H9 (cell line): ENCODE measurements around the gene STON2. TPM values are rescaled to one million over a fixed set of nuclear protein-coding genes. Genes with fewer than 3 reads are reported as not detected.

Experiments used
- DNase-seq: peaks from one replicate; pipeline ENCODE4 v3.0.0-alpha.2; 2017
- H2AFZ ChIP-seq: one replicate; pipeline ENCODE4 v1.6.1; 2013; ENCODE audit warnings: mild to moderate bottlenecking, low read length, control low read depth, moderate library complexity
- H2AK5ac ChIP-seq: 2 replicates; pipeline ENCODE4 v1.6.1; 2013; ENCODE audit warnings: low read length, control low read depth, mixed read lengths; ENCODE audit not compliant: insufficient read length
- H2BK120ac ChIP-seq: one replicate; pipeline ENCODE4 v1.6.1; 2013; ENCODE audit warnings: low read depth, mild to moderate bottlenecking, low read length, control low read depth, inconsistent platforms; ENCODE audit not compliant: poor library complexity, severe bottlenecking
- H2BK12ac ChIP-seq: 2 replicates; pipeline ENCODE4 v1.6.1; 2013; ENCODE audit warnings: low read length, control low read depth, mixed read lengths, low read depth; ENCODE audit not compliant: insufficient read length
- H2BK15ac ChIP-seq: 2 replicates; pipeline ENCODE4 v1.6.1; 2013; ENCODE audit warnings: low read depth, low read length, control low read depth
- H2BK20ac ChIP-seq: one replicate; pipeline ENCODE4 v1.6.1; 2013; ENCODE audit warnings: low read depth, mild to moderate bottlenecking, low read length, control low read depth, inconsistent platforms; ENCODE audit not compliant: poor library complexity, severe bottlenecking
- H2BK5ac ChIP-seq: 2 replicates; pipeline ENCODE4 v1.6.1; 2013; ENCODE audit warnings: low read length, control low read depth, mixed read lengths; ENCODE audit not compliant: insufficient read length
- H3K14ac ChIP-seq: 2 replicates; pipeline ENCODE4 v1.6.1; 2013; ENCODE audit warnings: low read length, control low read depth; ENCODE audit not compliant: insufficient read depth
- H3K18ac ChIP-seq: 2 replicates; pipeline ENCODE4 v1.6.1; 2013; ENCODE audit warnings: low read depth, mild to moderate bottlenecking, mixed read lengths, low read length, control low read depth; ENCODE audit not compliant: insufficient read length
- H3K23ac ChIP-seq: 2 replicates; pipeline ENCODE4 v1.6.1; 2013; ENCODE audit warnings: low read length, control low read depth, mixed read lengths, low read depth; ENCODE audit not compliant: insufficient read length
- H3K23me2 ChIP-seq: 2 replicates; pipeline ENCODE4 v1.6.1; 2013; ENCODE audit warnings: low read depth, mild to moderate bottlenecking, mixed read lengths, low read length, control low read depth; ENCODE audit not compliant: insufficient read length, poor library complexity, severe bottlenecking
- H3K27ac ChIP-seq: 2 replicates; pipeline ENCODE4 v1.5.1; 2013; ENCODE audit warnings: low read length, control low read depth, mixed read lengths, low read depth; ENCODE audit not compliant: insufficient read length
- H3K27me3 ChIP-seq: 2 replicates; pipeline ENCODE4 v1.6.1; 2013; ENCODE audit warnings: low read length, control low read depth, inconsistent platforms; ENCODE audit not compliant: insufficient read depth
- H3K4ac ChIP-seq: 2 replicates; pipeline ENCODE4 v1.6.1; 2013; ENCODE audit warnings: low read depth, mild to moderate bottlenecking, control low read depth, inconsistent platforms, low read length, moderate library complexity
- H3K4me1 ChIP-seq: 2 replicates; pipeline ENCODE4 v1.6.1; 2013; ENCODE audit warnings: low read length, control low read depth, inconsistent platforms; ENCODE audit not compliant: insufficient read depth
- H3K4me2 ChIP-seq: 2 replicates; pipeline ENCODE4 v1.6.1; 2013; ENCODE audit warnings: low read length, control low read depth, mixed read lengths; ENCODE audit not compliant: insufficient read length, insufficient read depth
- H3K56ac ChIP-seq: 2 replicates; pipeline ENCODE4 v1.6.1; 2013; ENCODE audit warnings: low read depth, mild to moderate bottlenecking, mixed read lengths, low read length, control low read depth; ENCODE audit not compliant: insufficient read length
- H3K79me1 ChIP-seq: 2 replicates; pipeline ENCODE4 v1.6.1; 2013; ENCODE audit warnings: low read depth, mild to moderate bottlenecking, moderate library complexity, low read length, control low read depth, inconsistent platforms; ENCODE audit not compliant: insufficient read depth, poor library complexity, severe bottlenecking
- H3K79me2 ChIP-seq: 2 replicates; pipeline ENCODE4 v1.6.1; 2013; ENCODE audit warnings: low read length, control low read depth, inconsistent platforms; ENCODE audit not compliant: insufficient read depth
- H3K9ac ChIP-seq: 2 replicates; pipeline ENCODE4 v1.6.1; 2013; ENCODE audit warnings: low read length, control low read depth, mixed read lengths; ENCODE audit not compliant: insufficient read length; ENCODE audit errors: extremely low read depth
- H3K9me3 ChIP-seq: one replicate; pipeline ENCODE4 v1.6.1; 2013; ENCODE audit warnings: low read depth, low read length, inconsistent platforms; ENCODE audit not compliant: control insufficient read depth
- H3T11ph ChIP-seq: one replicate; pipeline ENCODE4 v1.6.1; 2013; ENCODE audit warnings: mild to moderate bottlenecking, low read length, control low read depth, inconsistent platforms
- H4K20me1 ChIP-seq: one replicate; pipeline ENCODE4 v1.6.1; 2013; ENCODE audit not compliant: control insufficient read depth, insufficient read length, insufficient read depth
- H4K5ac ChIP-seq: 2 replicates; pipeline ENCODE4 v1.6.1; 2013; ENCODE audit warnings: low read depth, mild to moderate bottlenecking, mixed read lengths, low read length, control low read depth; ENCODE audit not compliant: insufficient read length
- H4K8ac ChIP-seq: replicated peaks from 2 replicates; pipeline ENCODE4 v1.6.1; 2013; ENCODE audit warnings: low read length, control low read depth, mixed read lengths, low read depth; ENCODE audit not compliant: insufficient read length
- H4K91ac ChIP-seq: 2 replicates; pipeline ENCODE4 v1.6.1; 2013; ENCODE audit warnings: low read depth, mild to moderate bottlenecking, moderate library complexity, mixed read lengths, low read length, control low read depth; ENCODE audit not compliant: insufficient read length
- H3K27ac Mint-ChIP-seq, 3 experiments: 2 replicates in 2 of 3; 3 replicates in 1 of 3; pipeline ENCODE4 v1.8.0; 2020 to 2021; ENCODE audit warnings: mixed read lengths in 3 of 3, mild to moderate bottlenecking in 1 of 3, moderate library complexity in 1 of 3
- H3K27me3 Mint-ChIP-seq: 2 replicates; pipeline ENCODE4 v1.8.0; 2021; ENCODE audit warnings: low read depth, mild to moderate bottlenecking, moderate library complexity, mixed read lengths
- H3K36me3 Mint-ChIP-seq, 3 experiments: 2 replicates in 2 of 3; 3 replicates in 1 of 3; pipeline ENCODE4 v1.8.0; 2020 to 2021; ENCODE audit warnings: low read depth in 3 of 3, mixed read lengths in 3 of 3; ENCODE audit not compliant: insufficient read depth in 1 of 3
- H3K4me1 Mint-ChIP-seq, 2 experiments: 2 replicates each; pipeline ENCODE4 v1.8.0; 2020; ENCODE audit warnings: mixed read lengths in 2 of 2
- H3K4me3 Mint-ChIP-seq, 2 experiments: 2 replicates in 1 of 2; 3 replicates in 1 of 2; pipeline ENCODE4 v1.8.0; 2020 to 2021; ENCODE audit warnings: mild to moderate bottlenecking in 2 of 2, mixed read lengths in 2 of 2, moderate library complexity in 1 of 2
- H3K9me3 Mint-ChIP-seq, 2 experiments: 2 replicates in 1 of 2; 3 replicates in 1 of 2; pipeline ENCODE4 v1.8.0; 2020; ENCODE audit warnings: mild to moderate bottlenecking in 2 of 2, mixed read lengths in 2 of 2, moderate library complexity in 1 of 2
- CTCF ChIP-seq: fragments of 200-600 bp; sonication (generic); conservative IDR thresholded peaks from 3 replicates; pipeline ENCODE4 v1.8.0; 2021; ENCODE audit warnings: antibody characterized with exemption, mild to moderate bottlenecking
- WGBS: extraction: QIAGEN DNeasy Blood & Tissue Kit; methylation state at CpG from one replicate; pipeline ENCODE4 v1.1.7; 2013; ENCODE audit warnings: missing lambda C conversion rate, low lambda C conversion rate, mixed read lengths; ENCODE audit not compliant: insufficient read length; ENCODE audit errors: extremely low coverage; 5-methylcytosine and 5-hydroxymethylcytosine counted together
- total RNA-seq: library from RNA; stranded (reverse); gene quantifications from 2 replicates; pipeline ENCODE4 v1.2.1, GENCODE V29; 2021

STON2 gene
- total RNA-seq, 1 experiment from 2014 or later = 62.9 TPM

- Histone ChIP-seq H4K5ac (no peak overlapping the region), H3K27me3 (no peaks in the 10 kb centered on the region), H4K91ac (no peak overlapping the region), H3K56ac (no peak overlapping the region), H3K4ac (no peak overlapping the region), H4K20me1 (no peaks in the 10 kb centered on the region), H4K8ac (no peak overlapping the region), H3K9ac (no peak overlapping the region), H3K9me3 (no peaks in the 10 kb centered on the region), H3K23me2 (no peaks in the 10 kb centered on the region), H3K18ac (no peak overlapping the region), H3K14ac (no peak overlapping the region), H3K79me2 (no peaks in the 10 kb centered on the region), H2BK5ac (no peak overlapping the region), H2BK12ac (no peak overlapping the region), H2BK120ac (no peak overlapping the region), H2AK5ac (no peak overlapping the region), H2BK15ac (no peak overlapping the region), H3K4me1 (no peaks in the 10 kb centered on the region; the same call in 1 of the 2 replicates), H3T11ph (no peak overlapping the region), H2BK20ac (no peak overlapping the region), H3K79me1 (no peaks in the 10 kb centered on the region), H3K23ac (no peak overlapping the region), H2AFZ (no peak overlapping the region), H3K4me2 (no peak overlapping the region), H3K27ac (no peak overlapping the region)
- peaks cover 11 to 12% of the 10 kb centered on the region in 2 experiments for H3K9me3 Mint-ChIP-seq
- no CpG with 5 or more reads among the region's 5 CpGs for WGBS
- TF ChIP-seq CTCF = no peak
- H3K27me3 Mint-ChIP-seq = no peaks in the 10 kb centered on the region
- peaks cover 6 to 13% (median 11%) of the 10 kb centered on the region in 3 experiments for H3K36me3 Mint-ChIP-seq
- H3K4me1 Mint-ChIP-seq = peaks cover 12 to 20% of the 10 kb centered on the region in 2 experiments
- DNase-seq = no peak
- no peak overlapping the region for H3K27ac Mint-ChIP-seq
- no peak overlapping the region for H3K4me3 Mint-ChIP-seq
Observed at GRCh38 chr14:81350344-81351130, 49.6 kb downstream of the STON2 start.
